Keratinocyte (primary cell): ENCODE measurements around the gene DOK4.

Experiments used
- CTCF ChIP-seq, 3 experiments: IDR thresholded peaks in 1 of 3; conservative IDR thresholded peaks in 1 of 3; optimal IDR thresholded peaks in 1 of 3; 2 replicates in 2 of 3; 3 replicates in 1 of 3; pipeline versions ENCODE3 to v1.5.1; 2011; ENCODE audit warnings: low read length in 3 of 3, mild to moderate bottlenecking in 3 of 3, moderate library complexity in 2 of 3, control low read depth in 1 of 3, inconsistent platforms in 1 of 3; ENCODE audit not compliant: insufficient read depth in 2 of 3; ENCODE audit errors: extremely low read depth in 1 of 3
- EZH2 ChIP-seq: IDR thresholded peaks from one replicate; pipeline ENCODE4 v1.6.1; 2012; ENCODE audit warnings: inconsistent platforms, mild to moderate bottlenecking, low read length, moderate library complexity

- no peak for TF ChIP-seq EZH2
- no peak for TF ChIP-seq CTCF (optimal IDR thresholded peaks at IDR 0.05 in 1 of 3, IDR thresholded peaks at IDR 0.05 in 1 of 3, conservative IDR thresholded peaks at IDR 0.05 in 1 of 3; ENCODE audit: extremely low read depth in 1 of 3, insufficient read depth in 2 of 3, low read length in 3 of 3)
Measured at GRCh38 chr16:57447186-57447962, 38.9 kb downstream of the DOK4 start, which contains the start of the genes CIAPIN1 and COQ9.
